Activated CD8-positive, alpha-beta memory T cell treated with anti-CD3 and anti-CD28 coated beads, Interleukin-2, amount 50 U/mL, for 1 hour (primary cell): ENCODE results near the gene WDR26.
"Not testable (repeated sequence)": the region's sequence is repeated elsewhere in the genome, so short reads cannot be mapped to it uniquely, and the experiment has no call there.

Experiments used
- DNase-seq: peaks from one replicate; pipeline ENCODE4 v3.0.0-alpha.2; 2020; ENCODE audit errors: extremely low read depth

The WDR26 gene

DNA sequence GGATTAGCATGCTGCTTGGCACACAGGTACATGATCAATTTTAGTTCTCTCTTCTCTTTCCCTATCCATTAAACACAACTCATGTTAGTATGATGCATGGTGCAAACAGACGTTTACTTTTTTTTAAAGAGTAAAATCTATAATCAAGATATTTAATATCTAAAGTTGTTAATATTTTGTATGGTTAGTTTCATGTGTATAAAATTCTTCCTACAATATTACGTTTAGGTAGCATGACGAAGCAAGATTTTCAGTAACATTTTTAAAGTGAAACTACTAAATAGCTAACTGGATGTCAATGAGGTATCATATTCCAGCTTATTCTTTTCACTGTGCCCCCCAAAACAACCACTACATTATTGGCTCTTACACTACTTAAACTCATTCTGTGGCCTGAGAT lies 41.3 kb downstream of the WDR26 start:
- no peak for DNase-seq

DNA sequence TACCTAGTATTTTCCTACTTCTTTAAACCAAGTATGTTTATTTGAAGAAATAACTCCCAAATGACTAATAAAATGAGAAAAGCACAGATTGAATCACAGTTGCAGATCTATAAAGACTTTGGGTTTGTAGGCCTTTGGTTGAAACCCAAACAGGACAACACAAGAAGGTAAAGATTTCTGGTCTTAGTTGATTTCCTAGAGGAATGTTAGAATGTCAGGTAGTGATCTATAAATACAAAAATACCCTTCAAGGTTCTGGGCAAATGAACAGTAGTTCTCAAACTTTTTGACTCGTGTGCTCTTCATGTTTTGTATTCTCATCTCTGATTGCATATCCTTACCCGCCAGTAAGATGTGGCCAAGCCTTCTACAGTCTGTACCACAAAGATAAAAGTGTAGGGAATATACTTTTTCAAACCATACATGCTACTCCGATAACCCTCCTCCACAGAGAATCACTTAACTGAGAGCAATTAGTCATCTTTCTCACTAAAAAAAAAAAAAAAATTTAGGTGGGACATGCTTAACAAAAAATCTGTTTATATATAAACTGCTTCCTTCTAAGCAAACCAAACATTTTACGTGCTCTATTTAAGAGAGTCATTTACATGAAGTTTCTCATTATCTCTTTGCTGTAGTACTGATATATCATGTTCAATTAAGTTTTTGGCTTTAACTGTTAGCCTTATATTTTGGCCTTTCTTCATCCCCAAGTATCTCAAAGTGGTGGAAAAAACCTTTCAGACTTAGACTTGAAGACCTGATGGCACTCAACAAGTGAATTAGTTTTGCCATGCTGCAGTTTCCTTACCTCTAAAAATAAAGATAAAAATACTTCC lies 42.0 kb downstream of the WDR26 start:
- DNase-seq: no peak

DNA sequence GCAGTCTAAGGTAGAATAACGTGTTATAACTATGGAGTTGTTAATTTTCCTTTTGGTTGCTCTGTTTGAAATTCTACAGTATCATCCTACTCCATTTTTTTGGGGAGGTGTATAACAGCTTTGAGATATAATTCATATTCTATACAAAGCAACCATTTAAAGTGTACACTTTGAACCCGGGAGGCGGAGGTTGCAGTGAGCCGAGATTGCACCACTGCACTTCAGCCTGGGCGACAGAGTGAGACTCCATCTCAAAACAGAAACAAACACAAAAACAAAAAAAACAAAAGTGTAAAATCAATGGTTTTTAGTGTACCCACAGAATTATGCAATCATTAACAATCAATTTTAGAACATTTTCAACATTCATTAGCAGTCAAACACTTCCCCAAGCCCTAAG lies 44.1 kb downstream of the WDR26 start:
- no peak for DNase-seq

DNA sequence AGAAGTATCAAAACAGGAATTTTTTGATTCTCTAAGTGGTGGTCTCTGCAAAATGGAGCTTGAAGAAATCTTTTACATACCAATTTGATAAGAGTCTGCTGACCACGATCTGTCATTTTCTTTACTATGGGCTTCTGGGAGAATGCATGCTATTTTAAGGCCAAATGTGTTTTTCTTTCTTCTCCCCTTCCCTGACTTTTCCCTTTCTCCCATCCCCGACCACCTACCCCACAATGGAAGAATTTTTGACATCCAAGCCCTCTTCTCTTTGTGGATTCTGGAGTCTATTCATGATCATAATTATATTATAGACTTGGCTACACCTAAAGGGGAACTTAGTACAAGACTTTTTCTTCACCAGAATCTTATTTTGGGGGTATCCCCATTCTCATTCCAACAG lies 46.7 kb downstream of the WDR26 start:
- no peak for DNase-seq

DNA sequence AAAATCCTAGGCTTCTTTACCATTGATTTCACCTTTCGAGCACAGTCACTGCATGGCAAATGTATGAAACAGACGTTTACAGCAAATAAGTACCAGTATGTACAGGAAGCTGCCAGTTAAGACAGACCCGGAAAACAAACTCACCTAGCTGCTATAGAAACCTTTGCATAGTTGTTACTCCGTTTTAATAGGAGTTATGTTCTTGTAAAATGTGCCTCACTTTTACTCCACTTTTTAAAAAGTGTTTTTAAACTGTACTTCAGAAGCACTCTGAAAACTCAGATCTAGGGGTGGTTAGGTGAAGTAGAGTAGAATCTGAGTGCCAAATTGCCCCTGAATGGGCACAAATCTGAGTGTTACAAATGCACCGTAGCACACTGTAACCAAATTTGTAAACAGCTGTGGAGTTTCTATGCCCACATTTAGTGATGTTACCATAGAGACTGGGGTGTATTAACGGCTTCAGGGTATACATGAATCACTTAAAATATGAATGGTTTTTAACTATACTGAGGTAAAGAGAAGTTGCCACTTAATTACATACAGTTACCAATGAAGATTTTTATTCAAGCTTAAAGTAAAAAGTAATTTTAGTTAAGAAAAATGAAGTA lies 47.2 kb downstream of the WDR26 start:
- DNase-seq: no peak

DNA sequence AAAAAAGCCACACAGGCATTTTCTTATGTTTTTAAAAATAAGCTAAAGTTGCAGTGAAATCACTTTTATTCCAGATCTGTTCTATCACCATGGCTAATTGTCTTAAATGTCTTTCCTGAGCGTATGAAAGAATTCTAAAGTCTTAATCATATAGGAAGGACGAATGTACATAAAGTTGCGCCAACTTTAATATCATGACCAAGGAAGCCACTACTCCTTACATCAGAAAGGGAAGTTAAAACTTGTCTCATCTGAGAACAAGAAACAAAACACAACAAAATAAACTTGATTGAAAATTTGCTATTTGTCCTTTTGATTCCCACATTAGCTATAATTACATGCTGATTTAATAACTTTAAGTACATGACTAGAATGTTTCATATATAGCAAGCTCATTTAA lies 51.4 kb downstream of the WDR26 start:
- no peak for DNase-seq

DNA sequence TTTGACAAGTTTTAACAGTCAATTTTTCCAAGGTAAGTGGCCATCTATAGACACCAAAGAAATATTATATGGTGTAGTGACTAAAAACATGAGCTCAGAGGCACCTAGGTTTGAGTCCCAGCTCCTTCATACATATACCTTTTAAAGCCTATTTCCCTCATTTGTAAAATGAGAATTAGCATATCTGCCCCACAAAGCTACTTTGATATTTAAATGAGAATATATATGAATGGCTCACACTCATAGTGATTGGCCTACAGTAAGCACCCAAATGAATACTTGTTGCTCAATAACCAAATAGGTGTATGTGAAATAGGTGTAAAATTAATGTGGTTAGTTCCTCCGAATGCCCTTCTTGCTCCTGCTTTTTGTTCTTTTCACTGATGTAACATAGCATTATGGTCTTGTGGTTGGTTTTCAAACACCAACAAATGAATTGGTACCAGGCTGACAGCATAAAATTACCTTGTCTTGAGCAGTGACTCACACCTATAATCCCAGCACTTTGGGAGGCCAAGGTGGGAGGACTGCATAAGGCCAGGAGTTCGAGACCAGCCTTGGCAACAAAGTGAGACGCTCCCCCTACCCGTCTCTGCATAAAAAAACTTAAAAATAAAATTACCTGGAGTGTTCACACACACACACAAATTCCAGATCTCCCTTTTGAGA lies 52.6 kb downstream of the WDR26 start:
- DNase-seq: no peak

DNA sequence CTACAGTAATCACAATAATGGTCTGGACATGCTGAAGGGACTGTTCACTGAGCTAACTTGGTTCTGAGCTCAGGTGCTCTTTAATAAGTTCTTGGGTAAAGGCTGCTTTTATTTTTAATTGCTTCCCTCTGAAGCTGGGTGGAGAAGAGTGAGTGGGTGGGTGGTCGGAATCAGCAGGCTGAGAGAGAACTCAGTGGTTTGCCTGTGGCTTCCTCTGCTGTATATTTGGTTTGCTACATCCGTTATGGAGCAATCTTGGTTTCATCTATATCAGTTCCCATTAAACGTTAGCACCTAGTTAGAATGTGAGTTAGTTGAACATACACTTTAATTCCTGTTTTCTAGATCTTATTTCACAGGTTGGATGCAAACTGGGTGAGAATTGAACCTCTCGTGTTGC lies 54.6 kb downstream of the WDR26 start:
- no peak for DNase-seq

DNA sequence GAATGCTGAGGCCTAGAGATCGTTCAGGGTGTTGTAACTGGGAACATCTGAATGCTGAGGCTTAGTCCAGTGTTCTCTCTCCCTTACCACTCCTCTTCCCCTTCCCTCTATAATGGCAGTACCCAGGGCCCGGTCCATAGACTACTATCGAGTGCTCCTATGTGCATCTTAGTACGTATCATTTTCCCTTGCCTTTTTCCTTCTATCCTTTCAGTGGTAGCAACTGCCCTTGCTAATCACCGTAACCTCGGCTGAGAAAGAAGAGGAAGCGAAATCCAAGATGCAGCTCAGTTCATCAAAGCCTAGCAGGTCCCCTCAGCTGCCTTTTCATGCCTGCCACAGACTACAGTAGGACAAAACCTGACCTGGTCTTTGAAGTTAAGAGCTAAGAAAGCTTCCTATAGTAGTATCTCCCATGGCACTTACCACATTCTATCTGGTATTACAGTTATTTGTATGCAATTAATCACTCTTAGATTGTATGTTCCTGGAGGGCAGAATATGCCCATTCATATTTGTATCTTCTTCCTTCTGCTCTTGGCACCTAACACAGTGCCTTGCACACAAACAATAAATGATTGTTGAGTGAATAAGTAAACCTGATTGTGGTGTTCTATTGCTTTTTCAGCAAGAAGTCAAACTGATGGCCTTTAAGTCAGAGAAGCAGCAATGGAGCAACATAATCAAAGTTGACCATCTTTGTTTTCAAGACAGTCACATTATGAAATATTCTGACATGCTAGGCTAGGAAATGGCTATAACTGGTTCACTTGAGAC lies 55.6 kb downstream of the WDR26 start:
- no peak for DNase-seq

DNA sequence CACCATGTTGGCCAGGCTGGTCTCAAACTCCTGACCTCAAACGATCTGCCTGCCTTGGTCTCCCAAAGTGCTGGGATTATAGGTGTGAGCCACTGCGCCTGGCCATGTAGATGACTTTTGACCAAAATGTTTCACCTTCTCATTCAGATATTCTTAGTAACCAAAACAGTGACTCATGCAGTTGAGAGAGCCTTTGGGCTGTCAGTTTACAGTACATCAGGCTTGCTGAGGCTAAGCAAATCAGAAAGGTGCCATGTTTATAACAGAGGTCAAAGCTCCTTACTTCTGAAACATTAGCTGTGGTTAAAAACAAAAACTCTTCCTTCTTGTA lies 57.0 kb downstream of the WDR26 start:
- no peak for DNase-seq

DNA sequence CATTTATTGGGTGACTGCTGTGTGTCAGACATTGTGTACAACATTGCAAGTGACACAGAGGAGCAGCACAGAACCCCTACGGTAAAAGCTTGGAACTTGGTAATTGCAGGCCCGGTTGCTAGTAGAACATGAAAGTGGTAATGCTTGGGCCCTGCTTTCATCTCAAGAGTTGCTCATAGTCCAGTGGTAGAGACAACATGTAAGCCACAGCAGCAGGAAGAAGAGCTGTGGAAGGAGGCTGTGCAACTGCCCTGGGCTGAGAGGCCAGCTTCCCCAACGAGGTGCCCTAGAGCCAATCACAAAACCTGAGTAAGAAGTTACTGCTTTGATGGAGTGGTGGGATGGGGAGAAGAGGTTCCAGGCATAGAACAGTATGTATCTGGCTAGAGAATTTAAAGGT lies 59.5 kb downstream of the WDR26 start:
- no peak for DNase-seq

DNA sequence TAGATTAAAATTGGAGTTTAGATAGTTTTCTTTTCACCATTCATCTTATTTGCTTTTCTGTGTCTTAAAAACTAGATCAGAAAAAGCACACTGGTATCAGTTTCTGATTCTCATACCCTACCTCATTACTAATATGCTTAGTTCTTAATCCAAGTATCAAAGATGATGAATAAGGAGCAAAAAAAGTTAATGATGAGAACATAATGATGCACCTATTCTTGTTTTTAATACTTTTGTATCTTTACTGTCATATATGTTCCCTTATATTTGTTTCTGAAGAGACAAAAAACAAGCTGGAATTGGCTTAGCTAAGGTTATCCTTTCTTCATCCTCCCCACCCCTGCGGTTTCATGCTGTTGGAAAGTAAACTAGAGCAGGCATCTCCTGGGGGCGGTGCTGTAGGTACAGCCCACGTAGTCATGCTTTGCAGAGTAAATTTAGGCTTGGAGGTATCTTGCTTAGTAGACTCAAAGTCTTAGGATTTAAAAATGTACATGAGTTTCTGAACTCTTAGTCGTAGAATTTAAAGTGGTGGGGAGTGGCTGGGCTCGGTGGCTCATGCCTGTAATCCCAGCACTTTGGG lies 61.5 kb downstream of the WDR26 start:
- no peak for DNase-seq

DNA sequence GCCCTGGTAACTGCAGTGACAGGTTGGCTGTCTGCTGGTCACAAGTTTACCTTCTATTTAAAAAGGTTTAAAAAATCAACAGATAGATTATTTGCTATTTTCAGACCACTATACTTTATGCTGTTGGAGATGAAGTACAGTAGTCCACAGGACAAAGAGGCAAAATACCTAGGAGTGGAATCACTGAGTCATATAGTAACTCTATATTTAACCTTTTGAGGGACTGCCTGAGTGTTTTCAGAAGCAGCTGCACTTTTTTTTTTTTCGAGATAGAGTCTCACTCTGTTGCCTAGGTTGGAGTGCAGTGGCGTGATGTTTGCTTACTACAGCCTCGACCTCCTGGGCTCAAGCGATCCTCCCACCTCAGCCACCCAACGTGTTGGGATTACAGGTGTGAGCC lies 66.2 kb downstream of the WDR26 start:
- DNase-seq: no peak

DNA sequence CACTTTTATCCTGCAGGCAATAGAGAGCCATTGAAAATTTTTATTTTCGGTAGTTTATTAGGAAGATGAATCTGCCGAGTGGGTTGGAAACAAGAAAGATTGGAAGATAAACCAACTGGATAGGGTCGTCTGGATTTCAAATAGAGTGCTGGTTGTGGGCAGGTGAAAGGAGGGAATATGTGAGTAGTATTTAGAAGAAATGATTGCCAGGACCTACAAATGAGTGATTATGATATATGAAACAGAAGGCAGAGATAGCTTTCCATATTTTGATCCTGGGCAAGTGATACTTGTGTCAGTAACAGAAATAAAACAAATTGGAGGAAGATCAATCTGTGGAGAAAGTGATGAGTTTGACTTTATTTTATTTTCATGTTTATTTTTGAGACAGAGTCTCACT lies 75.4 kb downstream of the WDR26 start:
- DNase-seq: no peak

DNA sequence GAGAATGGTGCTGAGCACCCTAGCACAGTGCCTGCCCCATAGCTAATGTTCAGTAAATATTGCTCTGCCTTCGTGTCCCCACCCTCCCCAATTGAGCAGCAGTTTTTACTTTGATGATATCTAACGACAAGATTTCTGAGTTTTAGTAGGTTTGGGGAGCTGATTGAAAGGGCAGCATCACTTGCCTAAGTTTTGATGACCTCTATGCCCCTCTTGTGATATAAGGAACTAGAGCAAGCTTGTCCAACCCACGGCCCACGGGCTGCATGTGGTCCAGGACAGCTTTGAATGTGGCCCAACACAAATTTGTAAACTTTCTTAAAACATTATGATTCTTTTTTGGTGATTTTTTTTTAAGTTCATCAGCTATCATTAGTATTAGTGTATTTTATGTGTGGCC lies 76.4 kb downstream of the WDR26 start:
- DNase-seq: no peak

DNA sequence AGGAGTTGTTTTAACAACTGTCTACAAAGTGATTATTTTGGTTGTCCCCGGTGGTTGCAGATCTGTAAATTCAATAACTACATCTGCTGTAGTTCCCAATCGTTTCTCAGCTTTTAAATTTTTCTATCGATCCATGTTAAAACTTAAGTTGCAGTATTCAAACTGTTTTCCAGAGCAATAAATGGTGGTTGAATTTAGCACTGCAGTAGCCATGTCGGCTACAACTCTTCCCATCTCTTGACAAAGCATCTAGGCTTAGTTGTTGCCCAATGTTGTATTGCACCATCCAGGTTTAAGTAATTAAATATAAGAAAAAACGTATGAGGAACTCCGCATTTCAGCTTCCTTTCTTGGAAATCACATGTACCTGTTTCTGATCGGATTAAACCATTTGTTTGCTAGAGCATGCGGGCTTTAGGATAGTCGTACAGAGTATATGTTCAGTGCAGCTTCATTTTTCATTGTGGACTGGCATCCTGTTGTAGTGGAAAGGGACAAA lies 76.9 kb downstream of the WDR26 start:
- DNase-seq: no peak

DNA sequence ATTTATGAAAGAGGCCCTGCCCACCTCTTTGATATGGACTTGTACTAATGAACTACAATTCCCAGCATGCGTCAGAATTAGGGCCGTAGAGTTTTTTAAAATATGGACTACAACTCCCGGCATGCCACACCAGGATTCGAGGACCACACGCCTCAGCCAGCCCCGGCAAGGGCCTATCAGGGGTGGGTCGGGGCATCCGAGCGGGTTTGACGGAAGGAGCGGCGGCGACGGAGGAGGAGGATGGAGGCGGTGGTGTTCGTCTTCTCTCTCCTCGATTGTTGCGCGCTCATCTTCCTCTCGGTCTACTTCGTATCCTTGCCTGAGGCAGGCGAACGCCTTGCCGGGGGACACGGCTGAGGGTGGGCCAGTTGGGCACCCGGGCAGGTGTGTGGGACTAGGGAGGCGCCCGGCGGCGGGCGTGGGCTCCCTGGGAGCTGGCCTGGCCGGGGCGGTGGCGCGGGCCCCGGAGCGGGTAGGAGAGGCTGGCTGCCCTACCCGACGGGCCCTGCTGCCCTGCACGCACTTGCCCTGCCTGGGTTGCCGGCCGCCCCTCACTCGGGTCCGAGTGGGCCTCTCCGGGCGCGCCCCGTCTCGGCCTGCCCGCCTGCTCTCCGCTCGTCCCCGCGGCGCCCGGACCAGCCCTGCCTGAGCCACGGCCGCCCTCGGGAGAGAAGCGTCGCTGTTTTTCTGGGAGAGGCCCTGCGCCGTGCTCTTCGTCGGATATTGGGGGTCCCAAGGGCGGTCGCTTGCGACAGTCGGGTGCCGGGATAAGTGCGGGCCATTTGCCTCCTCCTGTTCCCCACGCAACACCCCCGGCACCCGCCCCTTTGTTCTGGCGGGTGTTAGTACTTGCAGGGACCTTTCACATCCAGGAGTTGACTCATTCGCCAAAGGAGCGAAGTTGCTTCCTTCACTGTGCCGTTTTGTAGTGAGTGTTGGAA lies 77.6 kb downstream of the WDR26 start, which contains the start of gene CNIH4:
Gene CNIH4, plus strand, starts transcription at position 195 of the 941 bp plus-strand sequence. Its CDS starts 46 bp downstream, at position 241.
- peak; percentile 81 for DNase-seq

DNA sequence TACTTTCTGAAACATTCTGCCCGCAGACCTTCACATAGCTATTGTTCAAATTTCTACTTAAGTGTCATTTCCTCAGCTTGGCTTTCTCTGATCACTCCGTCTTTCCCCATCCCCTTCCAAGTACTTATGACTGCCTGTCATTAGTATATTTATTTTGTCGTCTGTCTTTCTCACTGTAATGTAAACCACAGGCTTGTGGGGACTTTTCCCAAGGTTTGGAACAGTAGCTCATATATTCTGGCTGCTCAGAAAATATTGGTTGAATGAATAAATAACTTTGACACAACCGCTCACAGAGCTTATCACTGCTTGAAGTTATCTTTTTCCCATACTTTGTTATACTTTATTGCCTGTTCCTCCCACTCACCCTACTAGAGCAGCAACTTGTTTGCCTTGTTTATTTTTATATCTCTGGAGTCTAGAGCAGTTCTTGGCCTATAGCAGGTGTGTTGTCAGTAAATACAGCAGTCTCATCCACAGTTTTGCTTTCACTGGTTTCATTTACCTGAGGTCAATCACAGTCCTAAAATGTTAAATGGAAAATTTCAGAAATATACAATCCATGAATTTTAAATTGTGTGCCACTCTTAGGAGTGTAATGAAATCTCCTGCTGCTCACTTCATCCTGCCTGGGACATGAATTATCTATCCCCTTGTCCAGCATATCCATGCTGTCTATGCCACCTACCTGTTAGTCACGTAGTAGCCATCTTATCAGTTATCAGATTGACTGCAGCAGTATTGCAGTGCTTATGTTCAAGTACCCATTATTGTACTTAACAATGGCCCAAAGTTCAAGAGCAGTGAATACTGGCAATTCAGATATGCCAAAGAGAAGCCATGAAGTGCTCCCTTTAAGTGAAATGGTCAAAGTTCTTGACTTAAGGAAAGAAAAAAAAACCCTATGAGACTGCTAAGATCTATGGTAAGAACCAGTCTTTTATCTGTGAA lies 80.3 kb downstream of the WDR26 start:
- no peak for DNase-seq

DNA sequence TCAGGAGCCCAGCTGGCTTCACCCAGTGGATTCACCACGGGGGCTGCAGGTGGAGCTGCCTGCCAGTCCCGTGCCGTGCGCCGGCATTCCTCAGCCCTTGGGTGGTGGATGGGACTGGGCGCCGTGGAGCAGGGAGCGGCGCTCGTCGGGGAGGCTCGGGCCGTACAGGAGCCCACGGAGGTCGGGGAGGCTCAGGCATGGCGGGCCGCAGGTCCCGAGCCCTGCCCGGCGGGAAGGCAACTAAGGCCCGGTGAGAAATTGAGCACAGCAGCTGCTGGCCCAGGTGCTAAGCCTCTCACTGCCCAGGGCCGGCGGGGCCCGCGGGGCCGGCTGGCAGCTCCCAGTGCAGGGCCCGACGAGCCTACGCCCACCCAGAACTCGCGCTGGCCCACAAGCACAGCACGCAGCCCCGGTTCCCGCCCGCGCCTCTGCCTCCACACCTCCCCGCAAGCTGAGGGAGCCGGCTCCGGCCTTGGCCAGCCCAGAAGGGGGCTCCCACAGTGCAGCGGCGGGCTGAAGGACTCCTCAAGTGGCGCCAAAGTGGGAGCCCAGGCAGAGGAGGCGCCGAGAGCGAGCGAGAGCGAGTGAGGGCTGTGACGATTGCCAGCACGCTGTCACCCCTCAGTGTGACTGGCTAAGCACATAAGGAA lies 82.0 kb downstream of the WDR26 start:
- not testable (repeated sequence) for DNase-seq
